Measurements from ENCODE around the gene SLC49A4. TPM values are rescaled to one million over a fixed set of nuclear protein-coding genes. Genes with fewer than 3 reads are reported as not detected.

The SLC49A4 gene
- total RNA-seq, 1 donor from 2014 or later: 15.7 TPM

GRCh38 chr3:122926322-122926721, 131.5 kb downstream of the SLC49A4 start:
- Histone ChIP-seq H3K9me3 (no peaks in the 10 kb centered on the region), H3K36me3 (no peaks in the 10 kb centered on the region), H3K4me3 (no peak overlapping the region), H3K4me1 (peaks cover 6% of the 10 kb centered on the region), H3K27me3 (peaks cover 11% of the 10 kb centered on the region), H3K27ac (no peak overlapping the region)
- no peak for DNase-seq (ENCODE audit: extremely low spot score in 2 of 2)
- intact Hi-C loops (cut with DNase I): no loop called here
- TF ChIP-seq, protein P1, sequence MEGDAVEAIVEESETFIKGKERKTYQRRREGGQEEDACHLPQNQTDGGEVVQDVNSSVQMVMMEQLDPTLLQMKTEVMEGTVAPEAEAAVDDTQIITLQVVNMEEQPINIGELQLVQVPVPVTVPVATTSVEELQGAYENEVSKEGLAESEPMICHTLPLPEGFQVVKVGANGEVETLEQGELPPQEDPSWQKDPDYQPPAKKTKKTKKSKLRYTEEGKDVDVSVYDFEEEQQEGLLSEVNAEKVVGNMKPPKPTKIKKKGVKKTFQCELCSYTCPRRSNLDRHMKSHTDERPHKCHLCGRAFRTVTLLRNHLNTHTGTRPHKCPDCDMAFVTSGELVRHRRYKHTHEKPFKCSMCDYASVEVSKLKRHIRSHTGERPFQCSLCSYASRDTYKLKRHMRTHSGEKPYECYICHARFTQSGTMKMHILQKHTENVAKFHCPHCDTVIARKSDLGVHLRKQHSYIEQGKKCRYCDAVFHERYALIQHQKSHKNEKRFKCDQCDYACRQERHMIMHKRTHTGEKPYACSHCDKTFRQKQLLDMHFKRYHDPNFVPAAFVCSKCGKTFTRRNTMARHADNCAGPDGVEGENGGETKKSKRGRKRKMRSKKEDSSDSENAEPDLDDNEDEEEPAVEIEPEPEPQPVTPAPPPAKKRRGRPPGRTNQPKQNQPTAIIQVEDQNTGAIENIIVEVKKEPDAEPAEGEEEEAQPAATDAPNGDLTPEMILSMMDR (IDR thresholded peaks at IDR 0.05): no peak
- TF ChIP-seq POLR2AphosphoS5 (IDR thresholded peaks at IDR 0.05; ENCODE audit: insufficient read depth in 1 of 2, low read depth in 1 of 2): no peak
- no peak for TF ChIP-seq POLR2A (IDR thresholded peaks at IDR 0.05)

DNA sequence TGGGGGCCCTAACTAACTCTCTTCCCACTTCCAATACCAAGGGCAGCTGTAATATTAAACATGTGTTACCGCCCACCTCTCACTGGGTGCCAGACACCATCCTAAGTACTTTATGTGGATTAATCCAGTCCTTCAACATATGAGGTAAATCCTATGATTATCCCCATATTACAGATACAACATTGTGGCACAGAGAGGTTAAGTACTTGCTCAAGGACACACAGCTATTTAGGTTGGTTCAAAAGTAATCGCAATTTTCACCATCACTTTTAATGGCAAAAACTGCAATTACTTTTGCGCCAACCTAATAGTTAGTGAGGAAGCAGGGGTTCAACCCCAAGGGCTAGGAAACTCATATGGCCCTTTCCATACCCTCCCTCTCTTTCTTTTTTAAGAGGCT, 131.9 kb downstream of the SLC49A4 start:
- H3K27me3 ChIP-seq: peaks cover 8% of the 10 kb centered on the region
- no peak overlapping the region for H3K4me3 ChIP-seq
- intact Hi-C loops (cut with DNase I): no loop called here
- DNase-seq (ENCODE audit: extremely low spot score in 2 of 2): no peak
- H3K36me3 ChIP-seq: no peaks in the 10 kb centered on the region
- no peak overlapping the region for H3K27ac ChIP-seq
- H3K4me1 ChIP-seq: peaks cover 3% of the 10 kb centered on the region
- no peaks in the 10 kb centered on the region for H3K9me3 ChIP-seq
- TF ChIP-seq POLR2AphosphoS5 (IDR thresholded peaks at IDR 0.05; ENCODE audit: insufficient read depth in 1 of 2, low read depth in 1 of 2): no peak
- TF ChIP-seq, protein P1 (IDR thresholded peaks at IDR 0.05): no peak
- no peak for TF ChIP-seq POLR2A (IDR thresholded peaks at IDR 0.05)

DNA sequence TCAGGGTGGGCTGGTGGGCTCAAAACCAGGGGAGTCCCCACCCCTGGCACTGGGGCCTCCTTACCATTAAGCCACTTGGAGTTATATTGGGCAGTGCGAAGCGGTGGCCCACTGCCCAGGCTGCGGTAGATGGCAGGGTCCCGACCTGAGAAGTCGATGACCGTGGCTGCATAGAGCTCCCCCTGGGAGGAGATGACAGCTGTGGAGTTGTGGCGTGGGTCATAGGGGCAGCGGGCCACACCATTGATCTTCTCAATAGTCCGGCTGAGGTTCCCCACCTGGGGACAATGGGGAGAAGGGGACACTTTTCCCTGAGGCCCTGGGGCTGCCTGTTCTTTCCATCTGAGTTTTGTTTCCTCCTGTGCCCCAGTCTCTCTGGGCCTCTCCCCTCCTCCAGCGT, 132.9 kb downstream of the SLC49A4 start:
- Histone ChIP-seq H3K27ac (no peak overlapping the region), H3K36me3 (no peaks in the 10 kb centered on the region), H3K9me3 (no peaks in the 10 kb centered on the region), H3K27me3 (no peaks in the 10 kb centered on the region), H3K4me1 (no peaks in the 10 kb centered on the region), H3K4me3 (no peak overlapping the region)
- intact Hi-C loops (cut with DNase I): no loop called here
- DNase-seq (ENCODE audit: extremely low spot score in 2 of 2): no peak
- TF ChIP-seq, protein P1 (IDR thresholded peaks at IDR 0.05): no peak

DNA sequence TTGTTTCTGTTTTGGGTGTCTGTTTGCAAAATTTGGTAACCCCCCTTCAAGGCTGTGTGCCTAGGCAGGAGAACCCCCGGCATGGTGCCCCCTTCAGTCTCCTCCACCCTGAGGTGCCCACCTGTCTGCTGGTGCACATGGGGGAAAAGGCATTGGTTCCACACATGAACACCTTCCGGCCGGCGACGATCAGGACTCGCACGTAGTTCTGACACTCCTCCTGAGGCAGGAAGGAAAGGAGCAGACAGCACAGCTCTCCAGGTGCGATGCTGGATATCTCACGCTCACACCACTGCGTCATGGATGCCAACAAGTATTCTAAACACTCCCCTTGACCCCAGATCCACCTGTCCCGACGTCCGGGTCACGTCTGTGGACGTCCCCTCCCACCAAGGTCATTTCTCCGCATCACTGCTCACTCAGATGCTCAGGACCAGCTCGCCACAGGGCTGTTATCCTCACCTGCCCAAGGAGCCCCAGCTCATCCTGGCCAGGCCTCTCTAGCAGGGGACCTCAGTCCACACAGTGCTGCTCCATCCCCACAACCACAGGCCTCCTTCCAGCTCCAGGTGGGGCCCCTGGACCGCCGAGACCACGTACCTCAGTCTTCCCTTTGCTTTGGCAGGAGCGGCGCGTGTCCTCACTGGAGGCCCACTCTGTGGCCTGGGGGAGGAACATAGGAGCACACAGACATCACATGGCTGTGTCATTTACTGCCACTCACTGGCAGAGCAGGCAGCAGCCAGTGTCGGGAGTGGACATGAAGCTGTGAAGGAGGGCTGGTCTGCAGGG, 133.7 kb downstream of the SLC49A4 start:
- H3K27me3 ChIP-seq: no peaks in the 10 kb centered on the region
- intact Hi-C loops (cut with DNase I): no loop called here

More for the DNA sequence above, 133.7 kb downstream of the SLC49A4 start:
- Histone ChIP-seq H3K36me3 (no peaks in the 10 kb centered on the region), H3K4me3 (no peak overlapping the region), H3K27ac (no peak overlapping the region), H3K9me3 (no peaks in the 10 kb centered on the region), H3K4me1 (no peaks in the 10 kb centered on the region)
- TF ChIP-seq POLR2AphosphoS5 (IDR thresholded peaks at IDR 0.05; ENCODE audit: insufficient read depth in 1 of 2, low read depth in 1 of 2): no peak
- TF ChIP-seq POLR2A (IDR thresholded peaks at IDR 0.05): no peak
- TF ChIP-seq, protein P1 (IDR thresholded peaks at IDR 0.05): no peak
- no peak for DNase-seq (ENCODE audit: extremely low spot score in 2 of 2)
